ENCODE measurements around the gene ZMIZ1.

Gene ZMIZ1

GRCh38 chr10:79144351-79145173 lies 75.8 kb downstream of the ZMIZ1 start:
- no peak for TF ChIP-seq CTCF (conservative IDR thresholded peaks at IDR 0.05; ENCODE audit: control insufficient read depth, insufficient read depth, low read depth, low read length)
- H3K4me3 ChIP-seq (ENCODE audit: control insufficient read depth, low read depth, low read length) = no peak overlapping the region
- peak; percentile 30 for DNase-seq (ENCODE audit: low read depth)

GRCh38 chr10:79145174-79145483 lies 76.4 kb downstream of the ZMIZ1 start:
- TF ChIP-seq CTCF (conservative IDR thresholded peaks at IDR 0.05; ENCODE audit: control insufficient read depth, insufficient read depth, low read depth, low read length) = no peak
- no peak overlapping the region for H3K4me3 ChIP-seq (ENCODE audit: control insufficient read depth, low read depth, low read length)
- DNase-seq (ENCODE audit: low read depth) = no peak

GRCh38 chr10:79145517-79146470 lies 77.0 kb downstream of the ZMIZ1 start:
- no peak for DNase-seq (ENCODE audit: low read depth)
- no peak for TF ChIP-seq CTCF (conservative IDR thresholded peaks at IDR 0.05; ENCODE audit: control insufficient read depth, insufficient read depth, low read depth, low read length)
- H3K4me3 ChIP-seq (ENCODE audit: control insufficient read depth, low read depth, low read length) = no peak overlapping the region

- TF ChIP-seq CTCF (conservative IDR thresholded peaks at IDR 0.05; ENCODE audit: control insufficient read depth, insufficient read depth, low read depth, low read length) = no peak
- DNase-seq (ENCODE audit: low read depth) = peak; percentile 52
- no peak overlapping the region for H3K4me3 ChIP-seq (ENCODE audit: control insufficient read depth, low read depth, low read length)
Measured at GRCh38 chr10:79146611-79147130, 77.9 kb downstream of the ZMIZ1 start.

- H3K4me3 ChIP-seq (ENCODE audit: control insufficient read depth, low read depth, low read length) = no peak overlapping the region
- DNase-seq (ENCODE audit: low read depth) = no peak
- TF ChIP-seq CTCF (conservative IDR thresholded peaks at IDR 0.05; ENCODE audit: control insufficient read depth, insufficient read depth, low read depth, low read length) = no peak
Measured at GRCh38 chr10:79147306-79147705, 78.5 kb downstream of the ZMIZ1 start.

- no peak for TF ChIP-seq CTCF (conservative IDR thresholded peaks at IDR 0.05; ENCODE audit: control insufficient read depth, insufficient read depth, low read depth, low read length)
- DNase-seq (ENCODE audit: low read depth) = no peak
- no peak overlapping the region for H3K4me3 ChIP-seq (ENCODE audit: control insufficient read depth, low read depth, low read length)
Measured at GRCh38 chr10:79147796-79148451, 79.2 kb downstream of the ZMIZ1 start.
